Endodermal cell (in vitro differentiated cells): ENCODE results near the gene GRID1. TPM values are rescaled to one million over a fixed set of nuclear protein-coding genes. Genes with fewer than 3 reads are reported as not detected.

ENCODE experiments used
- DNase-seq: peaks from one replicate; pipeline ENCODE4 v3.0.0-alpha.2; 2017
- H3K27ac ChIP-seq: 2 replicates; pipeline ENCODE4 v1.5.1; 2013; ENCODE audit warnings: mild to moderate bottlenecking, low read depth, low read length, moderate library complexity
- H3K27me3 ChIP-seq: 2 replicates; pipeline ENCODE4 v1.6.1; 2013; ENCODE audit warnings: mild to moderate bottlenecking, low read length, moderate library complexity; ENCODE audit not compliant: insufficient read depth, control insufficient read depth, poor library complexity, severe bottlenecking
- H3K36me3 ChIP-seq: 2 replicates; pipeline ENCODE4 v1.7.0; 2013; ENCODE audit warnings: mild to moderate bottlenecking, low read length, moderate library complexity; ENCODE audit not compliant: control insufficient read depth, insufficient read depth
- H3K4me1 ChIP-seq: one replicate; pipeline ENCODE4 v1.7.0; 2013; ENCODE audit warnings: low read length; ENCODE audit not compliant: control insufficient read depth, insufficient read depth
- H3K4me3 ChIP-seq: 2 replicates; pipeline ENCODE4 v1.5.1; 2013; ENCODE audit warnings: mild to moderate bottlenecking, low read length, moderate library complexity
- H3K9ac ChIP-seq: 2 replicates; pipeline ENCODE4 v1.6.1; 2013; ENCODE audit warnings: mild to moderate bottlenecking, low read length, moderate library complexity; ENCODE audit not compliant: poor library complexity, severe bottlenecking; ENCODE audit errors: extremely low read depth
- H3K9me3 ChIP-seq: 2 replicates; pipeline ENCODE4 v1.6.1; 2013; ENCODE audit warnings: mild to moderate bottlenecking, low read length, moderate library complexity; ENCODE audit not compliant: control insufficient read depth
- H3K27ac Mint-ChIP-seq: 2 replicates; pipeline ENCODE4 v1.8.0; 2020; ENCODE audit warnings: mixed read lengths
- H3K27me3 Mint-ChIP-seq: 2 replicates; pipeline ENCODE4 v1.8.0; 2021; ENCODE audit warnings: mild to moderate bottlenecking, mixed read lengths; ENCODE audit not compliant: insufficient read depth
- H3K36me3 Mint-ChIP-seq: 2 replicates; pipeline ENCODE4 v1.8.0; 2020; ENCODE audit warnings: low read depth, mixed read lengths
- H3K4me1 Mint-ChIP-seq: 2 replicates; pipeline ENCODE4 v1.8.0; 2020; ENCODE audit warnings: mixed read lengths
- H3K4me3 Mint-ChIP-seq: 2 replicates; pipeline ENCODE4 v1.8.0; 2020; ENCODE audit warnings: mild to moderate bottlenecking, moderate library complexity, mixed read lengths
- H3K9me3 Mint-ChIP-seq: 2 replicates; pipeline ENCODE4 v1.8.0; 2020; ENCODE audit warnings: mild to moderate bottlenecking, mixed read lengths
- WGBS, 2 experiments: methylation state at CpG; one replicate each; pipeline versions ENCODE4 v1.1.5 to v1.1.7; 2013; ENCODE audit warnings: missing lambda C conversion rate in 2 of 2, mixed read lengths in 1 of 2; ENCODE audit not compliant: insufficient coverage in 1 of 2, insufficient read length in 1 of 2; 5-methylcytosine and 5-hydroxymethylcytosine counted together
- total RNA-seq, 2 donors: library from RNA; stranded (reverse); fragmentation: NEBNext Ultra II Directional in 1 of 2; extraction: Animal tissue kit (Norgen Biotek cat#: 25700) in 1 of 2; gene quantifications; 2 replicates in 1 of 2; 3 replicates in 1 of 2; pipeline ENCODE4 v1.2.1, GENCODE V29; 2021
- TF ChIP-seq, protein P1 (sequence below): fragments of 200-600 bp; sonication (generic); conservative IDR thresholded peaks from 2 replicates; pipeline ENCODE4 v1.5.0; 2021; ENCODE audit warnings: antibody characterized with exemption, mild to moderate bottlenecking

Gene GRID1
- total RNA-seq, 2 donors from 2014 or later = 0.13 to 0.53 TPM

DNA sequence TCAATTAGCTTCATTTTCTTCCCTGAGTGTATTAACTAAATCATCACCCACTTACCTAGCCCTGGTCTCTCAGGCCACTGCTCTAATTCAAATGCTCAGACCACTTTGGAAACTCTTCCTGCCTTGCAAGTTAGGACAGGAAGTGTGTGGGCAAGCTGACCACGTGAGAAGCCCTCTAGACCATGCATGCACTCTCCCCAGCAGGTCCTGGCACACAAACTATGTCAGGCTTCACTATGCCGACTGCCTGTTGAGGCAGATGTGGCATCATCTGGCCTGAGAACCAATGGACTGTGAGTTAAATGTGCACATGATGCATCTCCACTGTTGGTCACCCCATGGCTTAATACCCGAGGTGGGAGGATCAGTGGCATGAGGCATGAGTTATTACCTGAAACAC is 439.6 kb downstream of the GRID1 start:
- WGBS, 2 experiments = 87 to 92% methylated on average over 2 to 3 of the region's 3 CpGs
- H3K4me1 Mint-ChIP-seq = no peaks in the 10 kb centered on the region

GRCh38 chr10:85926136-85926535 is 440.5 kb downstream of the GRID1 start:
- H3K4me3 ChIP-seq = no peak overlapping the region
- Mint-ChIP-seq H3K9me3 (no peaks in the 10 kb centered on the region), H3K27me3 (no peaks in the 10 kb centered on the region), H3K36me3 (no peaks in the 10 kb centered on the region), H3K4me1 (no peaks in the 10 kb centered on the region), H3K4me3 (no peak overlapping the region), H3K27ac (no peak overlapping the region)
- 91 to 100% methylated on average over 2 to 5 of the region's 5 CpGs for WGBS, 2 experiments
- H3K36me3 ChIP-seq = no peaks in the 10 kb centered on the region
- no peak overlapping the region for H3K9ac ChIP-seq
- H3K27me3 ChIP-seq = no peaks in the 10 kb centered on the region
- H3K9me3 ChIP-seq = no peaks in the 10 kb centered on the region
- TF ChIP-seq, protein P1, sequence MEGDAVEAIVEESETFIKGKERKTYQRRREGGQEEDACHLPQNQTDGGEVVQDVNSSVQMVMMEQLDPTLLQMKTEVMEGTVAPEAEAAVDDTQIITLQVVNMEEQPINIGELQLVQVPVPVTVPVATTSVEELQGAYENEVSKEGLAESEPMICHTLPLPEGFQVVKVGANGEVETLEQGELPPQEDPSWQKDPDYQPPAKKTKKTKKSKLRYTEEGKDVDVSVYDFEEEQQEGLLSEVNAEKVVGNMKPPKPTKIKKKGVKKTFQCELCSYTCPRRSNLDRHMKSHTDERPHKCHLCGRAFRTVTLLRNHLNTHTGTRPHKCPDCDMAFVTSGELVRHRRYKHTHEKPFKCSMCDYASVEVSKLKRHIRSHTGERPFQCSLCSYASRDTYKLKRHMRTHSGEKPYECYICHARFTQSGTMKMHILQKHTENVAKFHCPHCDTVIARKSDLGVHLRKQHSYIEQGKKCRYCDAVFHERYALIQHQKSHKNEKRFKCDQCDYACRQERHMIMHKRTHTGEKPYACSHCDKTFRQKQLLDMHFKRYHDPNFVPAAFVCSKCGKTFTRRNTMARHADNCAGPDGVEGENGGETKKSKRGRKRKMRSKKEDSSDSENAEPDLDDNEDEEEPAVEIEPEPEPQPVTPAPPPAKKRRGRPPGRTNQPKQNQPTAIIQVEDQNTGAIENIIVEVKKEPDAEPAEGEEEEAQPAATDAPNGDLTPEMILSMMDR = no peak
- DNase-seq = no peak
- no peaks in the 10 kb centered on the region for H3K4me1 ChIP-seq
- H3K27ac ChIP-seq = no peak overlapping the region

More for the DNA sequence above, 439.6 kb downstream of the GRID1 start:
- TF ChIP-seq, protein P1 = no peak
- Mint-ChIP-seq H3K4me3 (no peak overlapping the region), H3K27me3 (no peaks in the 10 kb centered on the region), H3K36me3 (no peaks in the 10 kb centered on the region), H3K27ac (no peak overlapping the region), H3K9me3 (no peaks in the 10 kb centered on the region)
- Histone ChIP-seq H3K4me3 (no peak overlapping the region), H3K9ac (no peak overlapping the region), H3K9me3 (no peaks in the 10 kb centered on the region), H3K4me1 (no peaks in the 10 kb centered on the region), H3K36me3 (no peaks in the 10 kb centered on the region), H3K27ac (no peak overlapping the region), H3K27me3 (no peaks in the 10 kb centered on the region)
- no peak for DNase-seq

- H3K4me1 Mint-ChIP-seq = peaks cover 3% of the 10 kb centered on the region
- no peak overlapping the region for H3K27ac ChIP-seq
- no peak overlapping the region for H3K4me3 ChIP-seq
- H3K27me3 Mint-ChIP-seq = no peaks in the 10 kb centered on the region
- H3K9ac ChIP-seq = no peak overlapping the region
- no peaks in the 10 kb centered on the region for H3K36me3 Mint-ChIP-seq
- no peak overlapping the region for H3K4me3 Mint-ChIP-seq
- TF ChIP-seq, protein P1 = no peak
- no peaks in the 10 kb centered on the region for H3K4me1 ChIP-seq
- WGBS, 2 experiments = 94 to 96% methylated on average over 3 to 5 of the region's 5 CpGs
- no peaks in the 10 kb centered on the region for H3K9me3 ChIP-seq
- no peak overlapping the region for H3K27ac Mint-ChIP-seq
- H3K27me3 ChIP-seq = no peaks in the 10 kb centered on the region
- H3K9me3 Mint-ChIP-seq = no peaks in the 10 kb centered on the region
- H3K36me3 ChIP-seq = no peaks in the 10 kb centered on the region
- DNase-seq = no peak
Measured at GRCh38 chr10:85925201-85925750, 441.3 kb downstream of the GRID1 start.
